HG03457 (cell line): ENCODE data around the gene SFXN2.
"Not testable (repeated sequence)": the region's sequence is repeated elsewhere in the genome, so short reads cannot be mapped to it uniquely, and the experiment has no call there.

Experiments used
- ATAC-seq: cut with Tn5 transposase; IDR thresholded peaks from one replicate; pipeline ENCODE4 v1.9.1; 2021; ENCODE audit warnings: moderate number of reproducible peaks; ENCODE audit not compliant: unreplicated experiment

The SFXN2 gene

GRCh38 chr10:102714621-102715455 is at the start of gene SFXN2:
SFXN2 (plus strand) TSS chr10:102714636; CDS start chr10:102726637, 12,001 bp downstream.
- peak; percentile 17 for ATAC-seq

GRCh38 chr10:102665904-102666509 is 48.4 kb upstream of the SFXN2 start:
- ATAC-seq = no peak

GRCh38 chr10:102667411-102667810 is 47.0 kb upstream of the SFXN2 start:
- ATAC-seq = not testable (repeated sequence)

- ATAC-seq = no peak
Measured at GRCh38 chr10:102668326-102669107, 45.9 kb upstream of the SFXN2 start.

GRCh38 chr10:102669206-102670064 is 45.0 kb upstream of the SFXN2 start:
- no peak for ATAC-seq

GRCh38 chr10:102670065-102670670 is 44.3 kb upstream of the SFXN2 start:
- ATAC-seq = no peak

GRCh38 chr10:102670871-102671434 is 43.5 kb upstream of the SFXN2 start:
- no peak for ATAC-seq

- no peak for ATAC-seq
Measured at GRCh38 chr10:102673236-102673818, 41.1 kb upstream of the SFXN2 start.

GRCh38 chr10:102673819-102674511 is 40.5 kb upstream of the SFXN2 start:
- no peak for ATAC-seq

GRCh38 chr10:102674566-102674965 is 39.9 kb upstream of the SFXN2 start:
- ATAC-seq = no peak

- ATAC-seq = no peak
Measured at GRCh38 chr10:102675011-102675665, 39.3 kb upstream of the SFXN2 start.

- ATAC-seq = no peak
Measured at GRCh38 chr10:102675666-102676533, 38.5 kb upstream of the SFXN2 start.

GRCh38 chr10:102676534-102677315 is 37.7 kb upstream of the SFXN2 start:
- no peak for ATAC-seq

GRCh38 chr10:102677331-102678067 is 36.9 kb upstream of the SFXN2 start:
- no peak for ATAC-seq

GRCh38 chr10:102678068-102678400 is 36.4 kb upstream of the SFXN2 start:
- ATAC-seq = no peak

- ATAC-seq = no peak
Measured at GRCh38 chr10:102678842-102679289, 35.6 kb upstream of the SFXN2 start.
